Measurements from ENCODE around the gene UMODL1.

DNA sequence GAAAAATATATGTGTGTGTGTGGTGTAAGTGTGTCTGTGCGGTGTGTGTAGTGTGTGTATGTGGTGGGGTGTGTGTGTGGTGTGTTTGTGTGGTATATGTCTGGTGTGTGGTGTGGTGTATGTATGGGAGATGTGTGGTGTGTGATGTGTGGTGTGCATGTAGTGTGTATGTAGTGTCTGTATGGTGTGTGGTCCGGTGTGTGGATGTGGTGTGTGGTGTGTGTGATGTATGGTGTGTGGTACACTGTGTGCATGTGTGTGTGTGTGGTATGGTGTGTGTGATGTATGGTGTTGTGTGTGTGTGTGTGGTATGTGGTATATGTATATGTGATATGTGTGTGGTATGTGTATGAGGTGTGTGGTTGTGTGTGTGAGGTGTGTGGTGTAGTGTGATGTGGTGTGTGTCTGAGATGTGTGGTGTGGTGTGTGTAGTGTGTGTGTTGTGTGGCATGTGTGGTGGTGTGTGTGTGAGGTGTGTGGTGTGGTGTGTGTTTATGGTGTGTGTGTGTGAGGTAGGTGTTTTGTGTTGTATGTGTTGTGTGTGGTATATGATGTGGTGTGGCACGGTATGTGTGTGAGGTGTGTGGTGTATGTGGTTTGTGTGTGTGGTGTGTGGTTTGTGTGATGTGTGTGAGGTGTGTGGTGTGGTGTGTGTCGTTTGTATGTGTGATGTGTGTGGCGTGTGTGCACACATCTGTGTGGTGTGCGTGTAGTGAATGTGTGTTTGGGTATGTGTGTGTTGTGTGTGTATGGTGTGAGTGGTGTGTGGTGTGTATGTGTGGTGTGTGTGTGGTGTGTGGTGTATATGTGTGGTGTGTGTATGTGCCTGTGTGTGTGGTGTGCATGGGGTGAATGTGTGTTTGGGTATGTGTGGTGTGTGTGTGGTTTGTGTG lies 112.5 kb downstream of the UMODL1 start:
- TF ChIP-seq CTCF (tag by site-specific recombination; IDR thresholded peaks at IDR 0.05), result no peak
- TF ChIP-seq, protein P1, sequence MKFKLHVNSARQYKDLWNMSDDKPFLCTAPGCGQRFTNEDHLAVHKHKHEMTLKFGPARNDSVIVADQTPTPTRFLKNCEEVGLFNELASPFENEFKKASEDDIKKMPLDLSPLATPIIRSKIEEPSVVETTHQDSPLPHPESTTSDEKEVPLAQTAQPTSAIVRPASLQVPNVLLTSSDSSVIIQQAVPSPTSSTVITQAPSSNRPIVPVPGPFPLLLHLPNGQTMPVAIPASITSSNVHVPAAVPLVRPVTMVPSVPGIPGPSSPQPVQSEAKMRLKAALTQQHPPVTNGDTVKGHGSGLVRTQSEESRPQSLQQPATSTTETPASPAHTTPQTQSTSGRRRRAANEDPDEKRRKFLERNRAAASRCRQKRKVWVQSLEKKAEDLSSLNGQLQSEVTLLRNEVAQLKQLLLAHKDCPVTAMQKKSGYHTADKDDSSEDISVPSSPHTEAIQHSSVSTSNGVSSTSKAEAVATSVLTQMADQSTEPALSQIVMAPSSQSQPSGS (tag by site-specific recombination; IDR thresholded peaks at IDR 0.05; ENCODE audit: low read depth), result no peak
- TF ChIP-seq ZNF23 (tag by site-specific recombination; IDR thresholded peaks at IDR 0.05; ENCODE audit: borderline replicate concordance), result no peak

All from HEK293 (cell line).